COLO829 (cell line): ENCODE data around the gene THBS3.
"Not testable (repeated sequence)": the region's sequence is repeated elsewhere in the genome, so short reads cannot be mapped to it uniquely, and the experiment has no call there.

Experiments used
- DNase-seq: peaks from one replicate; pipeline ENCODE4 v3.0.0; 2012; ENCODE audit warnings: low spot score

THBS3 gene

DNA sequence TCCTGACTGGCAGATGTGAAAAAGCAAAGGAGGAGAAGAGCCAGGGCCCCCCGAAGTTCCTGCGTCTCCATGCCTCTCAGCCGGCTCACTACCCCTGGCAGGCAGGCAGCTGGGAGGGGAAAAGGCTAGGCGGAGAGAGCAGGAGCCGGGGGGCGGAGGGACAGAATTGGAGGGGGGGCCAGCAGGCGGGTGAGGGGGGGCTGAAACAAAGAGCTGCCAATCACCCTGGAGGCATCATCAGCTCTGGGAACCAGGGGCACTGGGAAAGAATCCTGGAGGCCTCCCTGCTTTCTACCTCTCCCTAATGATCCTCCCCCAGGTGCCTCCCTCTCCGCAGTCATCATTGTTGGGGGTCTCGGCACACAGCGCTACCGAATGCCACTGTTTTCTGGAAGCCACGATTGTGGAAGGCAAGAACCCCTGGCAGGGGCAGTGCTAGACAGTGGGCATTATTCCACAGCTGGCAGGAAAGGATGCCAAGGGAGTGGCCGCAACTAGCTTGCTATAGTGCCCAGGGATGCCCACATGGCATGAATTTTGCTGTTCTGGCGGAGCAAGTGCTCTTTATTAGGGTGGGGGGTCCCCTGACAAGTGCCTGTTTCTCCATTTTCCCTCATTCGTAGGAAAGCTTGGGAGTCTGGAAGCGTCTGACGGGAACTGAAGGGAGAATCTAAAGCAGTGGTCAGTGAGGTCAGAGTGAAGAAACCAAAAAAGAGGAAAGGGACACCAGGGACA, at the start of gene THBS3:
Gene THBS3 (minus strand): TSS at position 92 of the 735 bp plus-strand sequence. CDS start 21 bp downstream, at position 71.
- no peak for DNase-seq

DNA sequence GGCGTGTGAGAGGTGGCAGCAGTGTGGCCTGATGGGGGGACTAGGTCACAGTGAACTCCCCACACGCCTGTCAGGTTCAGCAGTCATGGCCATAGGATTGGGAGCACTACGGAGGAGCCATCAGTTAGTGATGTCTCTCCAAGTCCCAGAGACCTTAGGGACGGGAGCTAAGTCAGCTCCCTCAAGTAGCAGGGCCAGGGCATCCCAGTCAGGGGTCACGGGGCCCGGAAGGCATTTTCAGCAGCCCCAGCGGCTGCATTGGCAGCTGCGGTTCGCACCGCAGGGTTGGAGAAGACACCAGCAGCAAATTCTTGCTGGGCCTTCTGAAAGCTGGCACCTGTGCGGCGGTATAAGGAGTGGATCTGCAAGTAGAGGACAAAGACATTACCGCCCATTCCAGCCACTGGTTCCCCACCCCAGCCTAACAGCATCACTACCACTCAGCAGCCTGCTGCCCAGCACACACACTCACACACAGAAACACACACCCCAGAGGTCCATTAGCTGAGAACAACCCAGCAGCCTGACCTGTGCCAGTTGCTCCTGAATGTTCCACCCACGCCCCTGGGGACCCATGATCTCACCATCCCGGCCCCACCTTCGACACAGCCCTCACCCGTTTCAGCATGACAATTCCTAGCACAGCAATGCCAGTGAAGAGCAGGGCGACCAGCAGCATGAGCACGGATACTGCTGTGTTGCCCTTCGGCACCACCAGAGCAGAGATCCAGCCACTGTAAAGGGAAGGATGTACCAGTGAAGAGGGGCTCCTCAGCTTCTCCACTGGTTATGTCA, 48.6 kb upstream of the THBS3 start:
- DNase-seq: no peak

DNA sequence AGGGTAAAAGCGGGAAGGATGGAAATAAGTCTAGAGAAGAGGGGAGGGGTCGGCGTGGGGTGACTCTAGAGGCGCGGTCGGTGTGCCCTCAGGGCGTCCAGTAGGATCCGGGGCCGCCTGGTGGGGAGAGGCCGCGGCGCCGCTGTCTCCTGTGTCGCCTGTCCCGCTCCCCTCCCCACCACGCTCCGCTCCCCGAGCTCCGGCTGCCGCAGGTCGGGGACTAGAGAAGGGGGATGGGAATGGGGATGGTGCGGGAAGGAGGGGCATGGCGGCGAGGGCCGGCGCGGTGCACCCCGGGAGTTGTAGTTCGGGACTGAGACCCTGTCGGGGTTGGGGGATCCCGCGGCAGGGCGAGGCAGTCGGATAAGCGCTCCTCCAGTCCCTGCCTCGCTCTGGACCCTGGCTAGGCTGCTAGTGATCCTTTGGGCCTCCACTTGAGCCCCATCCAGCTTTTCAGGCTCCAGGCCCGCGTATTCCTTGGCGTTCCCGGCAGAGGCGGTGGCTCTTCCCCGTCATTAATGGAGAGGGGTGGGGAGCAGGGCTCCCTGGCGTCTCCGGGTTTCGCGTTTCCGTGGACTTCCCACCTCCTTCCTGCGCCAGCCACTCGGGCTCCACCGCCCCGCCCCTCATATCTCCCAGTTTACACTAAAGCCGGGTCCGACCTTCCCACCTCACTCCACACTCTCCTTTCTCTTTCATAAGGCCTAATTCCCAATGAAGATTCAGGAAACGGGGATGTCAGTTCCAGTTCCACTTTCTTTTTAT, 47.7 kb upstream of the THBS3 start, which contains the start of gene ENTREP3:
Gene ENTREP3 (minus strand): TSS at position 241 of the 765 bp plus-strand sequence. CDS start 606 bp downstream, outside the sequence.
- peak; percentile 87 for DNase-seq

DNA sequence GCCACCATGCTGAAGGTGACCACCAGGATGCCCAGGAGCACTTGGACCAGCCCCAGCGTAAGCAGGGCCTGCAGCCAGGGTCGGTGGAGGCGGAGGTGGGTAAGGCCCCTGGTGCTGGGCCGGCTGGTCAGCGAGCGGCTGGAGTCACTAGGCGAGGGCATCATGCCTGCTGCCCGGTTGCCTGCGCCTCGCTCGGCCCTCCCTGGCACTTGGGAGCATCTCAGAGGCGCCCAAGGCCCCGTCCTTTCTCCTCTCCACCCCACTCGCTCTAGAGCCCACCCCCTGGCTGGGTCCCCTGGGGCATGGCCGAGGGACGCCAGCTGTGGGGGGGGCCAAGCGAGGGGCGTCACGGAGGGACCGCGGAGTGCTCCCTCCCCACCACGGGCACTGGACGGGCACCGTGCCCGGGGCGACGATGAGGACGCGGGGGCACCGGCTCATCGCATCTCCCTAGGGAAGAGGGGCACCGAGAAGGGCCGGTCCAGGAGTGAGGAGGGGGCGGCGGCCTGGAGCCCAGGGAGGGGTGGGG, 47.1 kb upstream of the THBS3 start:
- no peak for DNase-seq

DNA sequence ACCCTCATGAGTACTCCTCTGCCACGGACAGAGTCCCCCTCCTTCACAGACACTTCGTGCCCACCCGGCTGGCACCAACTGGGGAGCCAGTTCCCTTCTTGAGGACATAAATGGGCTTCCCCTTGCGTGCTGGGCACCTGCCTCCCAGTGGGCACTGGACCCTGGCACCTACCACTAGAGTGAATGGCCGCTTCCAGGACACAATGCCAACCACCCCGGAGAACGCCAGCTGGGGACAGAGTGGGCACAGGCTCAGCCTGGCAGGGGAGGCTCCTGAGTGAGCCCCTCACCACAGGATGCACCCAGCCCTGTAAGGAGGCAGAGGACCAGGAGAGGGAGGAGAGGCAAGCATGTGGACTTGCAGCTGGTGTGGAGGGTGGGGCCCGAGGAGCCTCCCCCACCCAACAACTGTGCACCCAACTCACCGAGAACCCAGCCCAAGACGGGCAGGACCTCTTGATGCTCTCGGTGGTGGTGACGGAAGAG, 46.6 kb upstream of the THBS3 start:
- no peak for DNase-seq

DNA sequence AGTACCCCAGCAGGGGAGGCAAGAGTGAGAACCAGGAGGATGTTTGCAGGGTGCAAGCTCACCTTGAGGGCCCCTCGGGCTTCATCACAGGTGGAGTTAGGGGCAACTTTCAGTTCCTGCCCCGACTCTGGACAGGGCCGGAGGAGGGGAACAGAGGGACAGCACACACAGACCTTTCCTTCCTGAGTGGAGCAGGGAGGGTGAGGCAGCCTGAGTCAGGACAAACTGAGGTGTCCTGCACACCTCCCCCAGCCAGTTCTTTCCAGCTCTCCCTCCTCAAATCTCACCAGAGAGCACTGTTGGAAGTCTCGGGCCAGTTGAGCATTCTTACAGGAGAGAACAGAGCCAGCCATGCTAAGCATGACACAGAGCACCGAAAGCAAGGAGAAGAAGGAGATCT, 46.1 kb upstream of the THBS3 start:
- no peak for DNase-seq

DNA sequence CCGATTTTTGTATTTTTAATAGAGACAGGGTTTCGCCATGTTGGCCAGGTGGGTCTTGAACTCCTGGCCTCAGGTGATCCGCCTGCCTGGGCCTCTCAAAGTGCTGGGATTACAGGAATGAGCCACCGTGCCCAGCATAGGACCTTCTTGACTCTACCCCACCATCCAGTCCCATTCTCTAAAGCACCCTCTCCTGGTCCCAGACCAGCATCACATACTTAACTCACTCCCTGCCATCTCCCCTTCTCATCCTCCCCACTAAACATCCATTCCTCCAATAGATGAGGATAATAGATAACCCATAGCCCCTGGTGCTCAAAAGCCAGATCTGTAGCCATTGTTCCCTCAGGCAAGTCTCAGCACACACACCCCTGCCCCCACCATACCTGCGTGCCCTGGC, 45.5 kb upstream of the THBS3 start:
- no peak for DNase-seq

DNA sequence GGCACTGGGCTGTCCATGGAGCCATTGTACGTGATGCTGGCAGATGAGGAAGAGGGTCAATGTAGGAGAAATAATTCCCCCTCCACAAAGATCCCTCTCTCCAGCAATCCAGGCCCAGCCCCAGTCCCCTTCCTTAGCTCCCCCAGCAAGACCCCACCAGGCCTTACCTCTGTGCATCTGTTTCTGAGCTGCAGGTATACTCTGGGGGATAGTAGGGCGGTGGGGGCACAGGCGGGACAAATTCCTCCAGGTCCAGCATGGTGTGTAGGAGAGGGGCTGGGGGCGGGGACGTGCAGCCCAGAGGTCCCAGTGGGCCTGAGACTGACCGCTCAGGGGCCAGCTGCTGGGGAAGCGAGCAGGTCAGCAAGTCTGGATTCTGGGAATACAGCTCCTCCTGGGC, 43.9 kb upstream of the THBS3 start:
- DNase-seq: no peak

DNA sequence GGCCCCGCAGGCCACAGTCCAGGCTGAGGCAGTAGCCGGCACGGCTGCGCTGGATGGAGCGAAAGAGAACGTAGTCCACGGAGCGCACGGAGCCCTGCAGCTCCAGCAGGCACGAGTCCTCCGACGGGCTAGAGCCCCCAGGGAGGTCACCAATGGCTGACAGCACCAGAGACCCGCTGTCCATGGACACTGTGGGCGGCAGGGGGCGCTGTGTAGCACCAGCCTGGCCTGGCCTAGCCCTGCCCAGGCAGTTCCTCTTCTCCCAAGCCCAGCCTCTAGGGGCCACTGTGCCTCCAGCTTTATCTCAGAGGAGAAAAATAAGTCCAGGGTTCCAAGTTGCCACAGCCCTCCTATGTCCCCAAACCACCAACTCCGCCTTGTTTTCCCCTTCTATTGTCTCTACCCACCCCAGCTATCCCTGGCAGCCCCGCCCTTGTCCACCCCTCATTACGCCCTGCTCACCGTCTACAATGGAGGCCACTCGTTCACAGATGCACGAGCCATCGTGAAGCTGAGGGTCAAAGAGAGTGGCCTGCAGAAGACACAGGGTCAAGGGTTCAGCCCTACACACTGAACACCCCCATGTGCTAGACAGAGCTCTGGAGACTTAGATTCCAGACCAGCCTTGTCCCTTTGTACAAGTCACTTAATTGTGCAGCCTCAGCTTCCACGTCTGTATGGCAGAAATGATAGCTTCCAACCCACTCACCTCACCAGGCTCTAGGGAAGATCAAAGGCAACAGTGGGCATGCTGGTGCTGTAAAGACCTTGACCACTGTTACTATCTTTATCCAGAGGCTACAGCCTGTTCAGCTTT, 43.1 kb upstream of the THBS3 start:
- DNase-seq: peak; percentile 99

DNA sequence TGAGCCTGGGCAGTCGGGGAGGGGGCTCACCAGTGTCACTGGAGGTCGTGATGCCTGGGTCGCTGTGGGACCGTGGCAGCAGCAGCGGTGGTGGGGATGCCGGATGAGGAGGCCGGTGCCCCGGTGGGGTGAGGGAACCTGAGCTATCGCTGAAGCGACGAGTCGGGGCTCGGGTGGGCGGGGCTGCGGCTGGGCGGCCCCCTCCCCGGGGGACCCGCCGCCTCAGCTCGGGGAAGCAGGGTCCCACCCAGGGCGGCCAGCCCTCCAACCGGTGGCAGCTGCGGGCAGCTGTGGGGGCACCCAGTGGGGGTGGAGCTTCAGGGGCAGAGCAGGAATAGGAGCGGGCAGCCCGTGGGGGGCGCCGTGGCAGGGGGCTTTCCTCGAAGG, 42.5 kb upstream of the THBS3 start:
- DNase-seq: no peak

DNA sequence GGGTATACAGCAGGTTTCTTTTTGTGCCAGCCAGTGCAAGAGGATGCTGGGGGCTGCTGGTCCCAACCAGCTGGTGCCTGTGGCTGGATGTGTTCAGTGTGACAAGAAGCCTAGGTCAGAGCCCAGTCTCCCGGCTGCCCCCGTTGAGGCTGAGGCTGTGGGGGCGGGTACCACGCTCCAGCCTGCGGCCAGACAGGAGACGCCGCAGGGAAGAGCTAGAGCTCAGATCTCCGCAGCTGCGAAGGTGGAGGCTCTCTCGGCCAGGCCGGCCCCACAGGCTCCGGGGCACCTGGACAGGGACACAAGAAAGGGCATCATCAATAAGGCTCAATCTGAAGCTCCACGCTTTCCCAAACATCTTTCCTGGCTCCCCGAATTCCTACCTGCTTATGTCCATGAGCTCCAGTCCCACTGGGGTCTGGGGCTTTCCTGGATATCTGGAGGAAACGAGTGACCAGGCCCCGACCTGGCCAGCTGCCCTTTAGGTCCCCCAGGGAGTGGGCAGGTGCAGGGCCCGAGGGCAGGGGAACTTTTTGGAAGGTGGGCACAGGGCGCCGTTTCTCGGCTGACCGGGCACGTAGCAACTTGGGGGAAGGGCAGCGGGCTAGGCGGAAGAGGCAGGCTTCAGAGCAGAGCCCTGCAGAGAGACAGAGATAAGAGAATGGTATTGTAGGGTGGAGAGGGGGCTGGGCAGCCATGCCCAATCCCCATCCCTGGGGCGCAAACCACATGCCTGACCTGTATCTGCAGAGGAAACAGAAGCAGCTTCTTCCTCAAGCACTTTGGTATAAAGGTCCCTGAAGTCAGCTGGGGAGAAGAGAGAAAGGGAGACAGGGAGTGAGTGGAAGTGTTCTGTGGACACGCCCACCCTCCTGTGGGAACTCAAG, 40.2 kb upstream of the THBS3 start:
- DNase-seq: no peak

DNA sequence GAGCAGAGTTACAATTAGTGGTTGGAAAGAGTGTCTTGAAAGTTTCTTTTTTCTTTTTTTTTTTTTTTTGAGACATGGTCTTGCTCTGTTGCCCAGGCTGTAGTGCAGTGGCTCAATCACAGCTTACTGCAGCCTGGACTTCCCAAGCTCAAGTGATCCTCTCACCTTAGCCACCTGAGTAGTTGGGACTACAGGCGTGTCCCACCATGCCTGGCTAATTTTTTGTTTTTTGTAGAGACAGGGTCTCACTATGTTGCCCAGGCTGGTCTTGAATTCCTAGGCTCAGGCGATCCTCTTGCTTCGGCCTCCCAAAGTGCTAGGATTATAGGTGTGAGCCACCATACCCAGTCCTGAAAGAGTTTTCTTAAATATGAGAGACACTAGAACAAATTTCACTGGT, 39.1 kb upstream of the THBS3 start:
- not testable (repeated sequence) for DNase-seq

DNA sequence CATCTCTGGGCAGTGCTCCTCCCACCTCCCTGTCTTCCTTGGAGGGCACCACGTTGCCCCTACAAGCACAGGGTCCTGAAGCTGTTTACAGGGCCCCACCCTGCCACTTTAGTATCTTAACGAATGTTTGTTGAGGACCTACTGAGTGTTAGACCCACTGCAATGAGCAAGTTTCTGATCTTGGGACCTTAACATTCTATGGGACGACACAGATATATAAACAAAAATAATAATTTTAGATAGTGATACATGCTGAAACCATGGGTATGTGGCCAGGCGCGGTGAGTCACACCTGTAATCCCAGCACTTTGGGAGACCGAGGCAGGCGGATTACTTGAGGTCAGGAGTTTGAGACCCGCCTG, 37.4 kb upstream of the THBS3 start:
- DNase-seq: no peak

DNA sequence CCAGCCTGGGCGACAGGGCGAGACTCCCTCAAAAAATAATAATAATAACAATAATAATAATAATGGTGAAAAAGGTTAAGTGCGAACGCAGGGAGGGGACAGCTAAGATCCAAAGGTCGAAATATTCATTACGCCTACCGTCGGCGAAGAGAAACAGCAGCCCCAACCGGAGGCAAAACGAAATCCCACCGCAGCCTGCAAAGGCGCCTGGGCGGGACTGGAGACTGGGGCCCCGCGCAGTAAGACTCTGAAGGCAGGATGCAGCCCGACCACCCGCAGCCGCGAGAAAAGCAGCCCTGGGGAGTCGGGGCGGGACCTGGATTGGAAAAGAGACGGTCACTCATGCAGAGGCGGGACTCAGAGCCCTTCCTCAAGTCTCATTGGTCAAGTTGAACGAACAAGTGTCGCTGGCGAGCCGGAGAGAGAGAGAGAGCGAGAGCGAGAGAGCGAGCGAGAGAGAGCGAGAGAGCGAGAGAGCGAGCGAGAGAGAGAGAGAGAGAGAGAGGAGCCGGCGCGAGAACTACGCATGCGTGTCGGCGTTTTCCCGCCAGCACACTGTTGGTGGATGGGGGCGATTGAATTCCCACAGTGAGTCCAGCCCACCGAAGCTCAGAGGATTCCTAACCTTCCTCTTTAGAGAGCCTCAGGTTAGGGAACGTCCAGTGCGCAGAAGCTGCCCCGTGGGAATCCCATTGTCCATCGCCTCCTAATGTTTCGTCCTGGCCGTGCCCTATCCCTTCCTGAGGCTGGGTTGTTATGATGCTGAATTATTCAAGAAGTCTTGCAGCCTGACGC, 36.9 kb upstream of the THBS3 start:
- DNase-seq: peak; percentile 99

DNA sequence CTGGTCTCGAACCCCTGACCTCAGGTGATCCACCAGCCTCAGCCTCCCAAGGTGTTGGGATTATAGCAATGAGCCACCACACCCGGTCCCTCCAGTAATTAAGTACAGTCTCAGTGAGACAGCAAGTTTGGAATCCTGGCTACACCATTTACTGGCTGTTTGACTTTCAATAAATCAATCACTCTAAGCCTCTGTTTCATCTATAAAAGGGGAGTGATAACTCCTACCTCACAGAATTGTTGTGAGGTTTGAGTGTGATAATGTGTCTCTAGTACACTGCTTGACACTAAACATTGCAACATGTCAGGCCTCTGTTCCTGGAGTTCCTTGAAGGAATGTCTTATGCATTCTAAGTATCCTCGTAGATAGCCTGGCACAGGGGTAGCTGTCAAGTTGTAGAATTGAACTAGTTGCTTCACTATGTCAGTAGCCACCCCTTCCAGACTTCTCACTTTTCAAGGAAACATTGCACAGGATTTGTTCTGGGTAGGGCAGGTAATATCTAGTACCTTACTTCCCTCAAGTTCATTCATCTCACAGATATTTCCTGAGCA, 35.2 kb upstream of the THBS3 start:
- no peak for DNase-seq

DNA sequence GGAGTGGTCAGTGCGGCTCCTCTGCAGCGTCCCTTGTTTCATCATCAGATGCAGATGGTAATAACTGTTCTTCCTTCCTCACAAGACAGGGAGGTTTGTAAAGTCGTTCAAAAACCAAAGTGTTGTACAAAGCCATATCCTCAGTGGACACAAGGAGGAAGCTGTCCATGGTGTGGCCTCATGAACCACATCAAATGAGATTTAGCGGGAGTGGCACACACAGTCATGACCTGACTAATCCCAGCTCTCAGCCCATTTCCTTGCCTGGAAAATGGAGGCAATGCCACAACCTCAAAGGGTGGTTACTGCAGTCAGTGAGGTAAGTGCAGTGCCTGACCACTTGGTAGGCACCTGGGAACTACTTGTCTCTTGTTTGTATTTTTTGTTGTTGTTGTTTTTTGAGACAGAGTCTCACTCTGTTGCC, 34.2 kb upstream of the THBS3 start:
- no peak for DNase-seq

DNA sequence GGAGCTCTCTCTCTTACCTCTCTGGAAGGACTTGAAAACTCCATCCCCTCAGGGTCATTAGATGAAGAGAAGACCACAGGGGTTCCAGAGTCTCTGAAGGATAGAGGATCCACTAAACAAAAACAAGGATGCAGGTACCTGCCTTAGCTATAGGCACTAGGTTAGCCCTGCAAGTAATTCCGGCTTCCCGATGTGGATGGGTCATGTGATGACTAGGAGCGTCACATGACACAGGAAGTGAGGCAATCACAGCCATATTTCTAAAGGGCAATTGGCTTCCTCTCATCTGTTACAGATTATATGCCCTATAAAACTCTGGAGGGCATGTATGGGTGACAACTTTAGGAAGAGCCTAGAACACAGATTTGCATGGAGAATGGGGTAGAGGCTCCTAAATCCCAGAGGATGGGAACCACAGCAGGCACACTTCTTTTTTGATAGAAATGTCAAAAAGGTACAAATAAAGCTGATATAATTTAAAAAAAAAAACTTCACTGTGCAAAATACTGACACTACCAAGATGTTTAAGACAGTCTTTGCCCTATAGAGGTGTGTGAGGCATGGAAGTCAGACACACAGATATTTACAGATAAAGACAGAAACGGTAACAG, 33.5 kb upstream of the THBS3 start:
- peak; percentile 92 for DNase-seq

DNA sequence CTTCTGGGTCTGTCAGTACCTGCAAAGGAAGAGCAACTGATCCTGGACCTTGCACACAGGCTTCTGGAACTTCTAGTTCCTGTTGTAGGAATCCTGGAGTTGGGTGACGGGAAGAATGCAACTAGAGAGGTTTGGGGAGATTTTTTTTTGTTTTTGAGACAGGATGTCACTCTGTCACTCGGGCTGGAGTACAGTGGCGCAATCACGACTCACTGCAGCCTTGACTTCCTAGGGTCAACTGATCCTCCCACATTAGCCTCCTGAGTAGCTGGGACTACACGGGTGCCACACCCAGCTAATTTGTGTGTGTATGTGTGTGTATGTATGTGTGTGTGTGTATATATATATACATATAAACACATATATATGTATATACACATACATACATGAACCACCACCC, 28.8 kb upstream of the THBS3 start:
- no peak for DNase-seq

DNA sequence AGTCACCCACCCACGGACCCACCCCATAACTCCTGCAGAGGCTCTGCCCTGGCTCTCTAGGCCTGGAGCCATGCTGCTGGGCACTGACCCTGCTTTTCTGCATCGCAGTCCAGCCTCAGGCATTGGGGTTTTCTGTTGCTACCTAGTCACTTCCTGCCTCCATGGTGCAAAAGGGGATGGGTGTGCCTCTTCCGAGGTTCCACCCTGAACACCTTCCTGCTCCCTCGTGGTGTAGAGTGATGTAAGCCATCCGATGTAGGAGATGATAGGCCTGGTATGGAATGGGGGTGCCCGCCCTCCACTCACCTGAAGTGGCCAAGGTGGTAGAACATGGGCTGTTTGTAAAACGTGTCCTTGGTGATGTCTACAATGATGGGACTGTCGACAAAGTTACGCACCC, 27.7 kb upstream of the THBS3 start:
- DNase-seq: not testable (repeated sequence)
